Measurements from ENCODE around the gene MYOT. TPM values are rescaled to one million over a fixed set of nuclear protein-coding genes. Genes with fewer than 3 reads are reported as not detected.

The MYOT gene
- total RNA-seq, 4 donors from 2014 or later, result 1.5 to 6.2 (median 2.4) TPM; not detected in 1

GRCh38 chr5:137935190-137935589 lies 67.5 kb downstream of the MYOT start:
- no peak for TF ChIP-seq CTCF (IDR thresholded peaks at IDR 0.05; ENCODE audit: low read depth)

GRCh38 chr5:137935694-137936093 lies 68.0 kb downstream of the MYOT start:
- TF ChIP-seq CTCF (IDR thresholded peaks at IDR 0.05; ENCODE audit: low read depth), result no peak

Other genes with a start within 250 kb of the MYOT start
- 10 to 100 TPM in 2 of 4 donors, 1 to 10 TPM in 2; 3.1 to 18.5 (median 7.2) TPM for gene KLHL3, start 131.8 kb upstream of the MYOT start, total RNA-seq
- 10 to 100 TPM in 3 of 4 donors, 1 to 10 TPM in 1; 8.8 to 12.8 (median 10.4) TPM for gene HNRNPA0, start 113.5 kb upstream of the MYOT start, total RNA-seq
- gene PKD2L2, start 21.6 kb downstream of the MYOT start, total RNA-seq, result not detected
- 10 to 100 TPM; 25.2 to 49.1 (median 44.2) TPM for gene FAM13B, start 165.2 kb downstream of the MYOT start, total RNA-seq
- gene WNT8A, start 216.2 kb downstream of the MYOT start, total RNA-seq, result not detected

Measured in subcutaneous adipose tissue (tissue), 4 donors.